Parathyroid adenoma (tissue), 2 donors: Measurements from ENCODE around the gene DDX10.

ENCODE experiments used
- H2AFZ ChIP-seq: fragments of 300-600 bp; sonication (generic); one replicate; pipeline ENCODE4 v1.7.0; 2017; ENCODE audit warnings: antibody characterized with exemption, mild to moderate bottlenecking
- H3K27ac ChIP-seq: fragments of 300-600 bp; sonication (generic); one replicate; pipeline ENCODE4 v1.7.0; 2017
- H3K27me3 ChIP-seq: fragments of 300-600 bp; sonication (generic); one replicate; pipeline ENCODE4 v1.7.0; 2017; ENCODE audit warnings: low read length; ENCODE audit not compliant: control insufficient read depth, insufficient read depth
- H3K36me3 ChIP-seq: fragments of 300-600 bp; sonication (generic); one replicate; pipeline ENCODE4 v1.7.0; 2017; ENCODE audit warnings: low read length; ENCODE audit not compliant: control insufficient read depth, insufficient read depth
- H3K4me1 ChIP-seq: fragments of 300-600 bp; sonication (generic); one replicate; pipeline ENCODE4 v1.7.0; 2017; ENCODE audit warnings: control low read depth
- H3K4me2 ChIP-seq: fragments of 300-600 bp; sonication (generic); one replicate; pipeline ENCODE4 v1.7.0; 2017; ENCODE audit warnings: low read length
- H3K4me3 ChIP-seq: fragments of 300-600 bp; sonication (generic); one replicate; pipeline ENCODE4 v1.7.0; 2017; ENCODE audit warnings: low read depth, low read length
- H3K79me2 ChIP-seq: fragments of 300-600 bp; sonication (generic); one replicate; pipeline ENCODE4 v1.7.0; 2017; ENCODE audit warnings: control low read depth
- H3K9ac ChIP-seq: fragments of 300-600 bp; sonication (generic); one replicate; pipeline ENCODE4 v1.7.0; 2017; ENCODE audit warnings: mild to moderate bottlenecking
- H3K9me3 ChIP-seq: fragments of 300-600 bp; sonication (generic); one replicate; pipeline ENCODE4 v1.7.0; 2017; ENCODE audit warnings: low read length; ENCODE audit not compliant: control insufficient read depth
- TF ChIP-seq, protein P1 (sequence below): fragments of 300-600 bp; sonication (generic); IDR thresholded peaks from one replicate; pipeline ENCODE4 v1.7.0; 2017; ENCODE audit warnings: antibody characterized with exemption, mild to moderate bottlenecking
- donor health status: primary hyperparathyroidism.

The DDX10 gene

DNA sequence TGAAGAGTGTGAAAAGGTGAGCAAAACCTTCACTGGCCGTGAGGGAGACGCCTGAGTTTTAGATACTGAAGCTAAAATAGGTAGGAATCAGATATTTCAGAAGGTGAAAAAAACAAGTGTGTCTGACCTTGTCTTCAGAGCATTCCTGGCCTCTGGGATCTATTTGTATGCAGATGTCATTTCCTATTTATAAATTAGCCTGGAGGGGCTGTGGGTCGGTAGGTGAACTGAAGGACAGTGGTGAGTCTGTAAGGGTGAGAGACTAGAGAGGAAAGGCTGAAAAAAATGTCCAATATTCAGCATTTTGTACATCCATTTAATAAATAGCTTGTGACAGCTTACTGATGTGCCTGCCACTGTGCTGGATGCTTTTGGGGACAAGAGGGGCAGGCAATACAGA lies 302.1 kb downstream of the DDX10 start:
- no peaks in the 10 kb centered on the region for H3K4me1 ChIP-seq
- no peak overlapping the region for H3K9ac ChIP-seq
- H3K36me3 ChIP-seq = no peaks in the 10 kb centered on the region
- no peak overlapping the region for H3K4me3 ChIP-seq
- TF ChIP-seq, protein P1, sequence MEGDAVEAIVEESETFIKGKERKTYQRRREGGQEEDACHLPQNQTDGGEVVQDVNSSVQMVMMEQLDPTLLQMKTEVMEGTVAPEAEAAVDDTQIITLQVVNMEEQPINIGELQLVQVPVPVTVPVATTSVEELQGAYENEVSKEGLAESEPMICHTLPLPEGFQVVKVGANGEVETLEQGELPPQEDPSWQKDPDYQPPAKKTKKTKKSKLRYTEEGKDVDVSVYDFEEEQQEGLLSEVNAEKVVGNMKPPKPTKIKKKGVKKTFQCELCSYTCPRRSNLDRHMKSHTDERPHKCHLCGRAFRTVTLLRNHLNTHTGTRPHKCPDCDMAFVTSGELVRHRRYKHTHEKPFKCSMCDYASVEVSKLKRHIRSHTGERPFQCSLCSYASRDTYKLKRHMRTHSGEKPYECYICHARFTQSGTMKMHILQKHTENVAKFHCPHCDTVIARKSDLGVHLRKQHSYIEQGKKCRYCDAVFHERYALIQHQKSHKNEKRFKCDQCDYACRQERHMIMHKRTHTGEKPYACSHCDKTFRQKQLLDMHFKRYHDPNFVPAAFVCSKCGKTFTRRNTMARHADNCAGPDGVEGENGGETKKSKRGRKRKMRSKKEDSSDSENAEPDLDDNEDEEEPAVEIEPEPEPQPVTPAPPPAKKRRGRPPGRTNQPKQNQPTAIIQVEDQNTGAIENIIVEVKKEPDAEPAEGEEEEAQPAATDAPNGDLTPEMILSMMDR = no peak
- H3K4me2 ChIP-seq = no peak overlapping the region
- H3K27me3 ChIP-seq = no peaks in the 10 kb centered on the region
- no peaks in the 10 kb centered on the region for H3K9me3 ChIP-seq
- H3K79me2 ChIP-seq = no peaks in the 10 kb centered on the region
- H2AFZ ChIP-seq = no peak overlapping the region
- H3K27ac ChIP-seq = no peak overlapping the region

DNA sequence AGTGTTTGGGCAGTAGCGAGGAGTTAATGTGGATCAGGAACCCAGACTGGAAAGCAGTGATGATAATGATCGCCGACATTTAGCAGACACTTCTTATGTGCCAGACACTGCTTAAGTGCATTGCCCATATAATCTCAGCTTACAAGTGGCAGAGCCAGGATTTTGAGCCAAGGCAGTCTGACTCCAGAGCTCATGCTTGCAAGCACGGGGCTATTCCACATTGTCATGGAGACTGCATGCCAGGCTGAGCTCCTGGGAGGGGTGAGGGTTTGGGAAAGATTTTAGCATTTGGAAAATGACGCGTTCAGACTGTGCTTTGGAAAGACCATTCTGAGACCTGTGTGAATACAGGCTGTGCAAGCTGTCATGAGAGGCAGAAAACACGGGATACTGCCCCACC lies 302.7 kb downstream of the DDX10 start:
- H3K9me3 ChIP-seq = no peaks in the 10 kb centered on the region
- H3K9ac ChIP-seq = no peak overlapping the region

DNA sequence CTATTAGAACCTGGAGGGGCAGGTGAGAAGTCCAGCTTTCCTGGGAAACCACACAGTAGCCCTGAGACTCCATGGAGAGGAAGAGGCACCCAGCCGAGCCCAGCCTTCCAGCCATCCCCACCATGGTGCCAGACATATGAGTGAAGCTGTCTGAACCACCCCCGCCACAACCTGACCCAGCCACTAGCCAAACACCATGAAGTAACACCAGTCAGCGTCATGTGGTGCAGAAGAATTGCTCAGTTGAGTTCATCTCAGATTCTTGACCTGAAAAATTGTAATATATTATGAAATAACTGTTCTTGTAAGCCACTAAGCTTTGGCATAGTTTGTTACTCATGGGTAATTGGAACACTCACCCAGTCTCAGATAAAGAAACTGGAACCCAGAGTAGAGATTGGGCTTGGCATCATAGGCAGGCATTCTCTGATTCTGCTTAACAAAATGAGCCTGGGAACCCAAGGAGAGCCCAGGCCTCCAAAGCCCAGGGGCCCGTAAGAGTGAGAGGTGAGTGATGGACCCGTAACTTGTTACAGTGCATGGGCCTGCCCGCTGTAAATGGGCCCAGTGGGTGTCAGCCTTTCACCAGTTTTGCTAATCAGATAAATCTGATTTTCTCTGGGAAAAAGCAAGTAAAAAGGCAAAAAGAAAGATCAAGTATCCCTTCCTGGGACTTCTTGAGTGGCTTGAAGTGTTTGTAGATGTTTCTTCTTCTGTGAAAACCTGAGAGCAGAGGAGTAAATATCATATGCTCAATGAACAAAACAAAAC lies 305.5 kb downstream of the DDX10 start:
- no peak overlapping the region for H3K27ac ChIP-seq

More for the DNA sequence above, 302.7 kb downstream of the DDX10 start:
- TF ChIP-seq, protein P1 = no peak
- no peaks in the 10 kb centered on the region for H3K4me1 ChIP-seq
- no peak overlapping the region for H3K4me2 ChIP-seq
- no peak overlapping the region for H3K4me3 ChIP-seq
- H2AFZ ChIP-seq = no peak overlapping the region
- H3K79me2 ChIP-seq = no peaks in the 10 kb centered on the region
- H3K27ac ChIP-seq = no peak overlapping the region
- H3K36me3 ChIP-seq = no peaks in the 10 kb centered on the region
- no peaks in the 10 kb centered on the region for H3K27me3 ChIP-seq

DNA sequence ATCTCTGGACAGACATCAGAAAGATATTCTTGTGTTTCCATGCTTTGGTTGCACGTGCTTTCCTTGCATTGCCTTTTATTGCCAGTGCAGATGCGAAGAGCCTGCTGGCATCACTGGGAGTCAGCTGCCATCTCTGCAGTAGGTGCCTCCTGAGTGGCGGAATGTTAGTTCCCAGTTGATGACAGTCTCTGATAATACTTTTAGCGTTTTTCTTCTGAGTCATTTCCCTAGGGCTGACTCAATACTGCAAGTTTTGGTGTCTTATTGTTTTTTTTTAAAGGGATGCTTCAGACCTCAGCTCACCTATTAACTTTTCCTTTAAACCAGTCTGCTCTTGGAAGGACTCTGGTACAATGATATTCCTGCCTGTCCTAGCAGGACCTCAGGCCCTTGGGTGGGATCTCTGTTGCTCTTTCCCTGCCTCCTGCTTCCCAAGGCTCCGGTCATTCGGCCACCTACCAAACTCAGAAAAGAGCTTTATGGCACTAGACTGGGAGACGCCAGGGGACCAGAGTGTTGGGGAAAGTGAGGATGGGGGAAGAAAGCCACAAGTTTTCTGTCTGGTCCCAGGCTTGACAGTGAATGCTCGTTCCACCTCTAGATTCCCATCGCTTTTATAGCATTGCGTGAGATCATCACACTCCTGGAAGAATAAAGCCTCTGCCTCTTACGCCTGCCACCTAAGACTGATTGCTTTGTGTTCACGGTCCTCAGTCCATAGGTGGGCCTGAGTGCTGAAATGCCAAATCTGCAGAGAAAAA lies 308.7 kb downstream of the DDX10 start:
- no peak overlapping the region for H2AFZ ChIP-seq
- H3K79me2 ChIP-seq = no peaks in the 10 kb centered on the region
- no peak overlapping the region for H3K27ac ChIP-seq
- TF ChIP-seq, protein P1 = no peak
- H3K9me3 ChIP-seq = no peaks in the 10 kb centered on the region
- H3K36me3 ChIP-seq = no peaks in the 10 kb centered on the region
- no peaks in the 10 kb centered on the region for H3K4me1 ChIP-seq
- H3K27me3 ChIP-seq = no peaks in the 10 kb centered on the region
- no peak overlapping the region for H3K4me3 ChIP-seq
- no peak overlapping the region for H3K4me2 ChIP-seq
- no peak overlapping the region for H3K9ac ChIP-seq

More for the DNA sequence above, 305.5 kb downstream of the DDX10 start:
- H3K79me2 ChIP-seq = no peaks in the 10 kb centered on the region
- H3K4me3 ChIP-seq = no peak overlapping the region
- no peak overlapping the region for H2AFZ ChIP-seq
- H3K4me1 ChIP-seq = no peaks in the 10 kb centered on the region
- H3K9ac ChIP-seq = no peak overlapping the region
- TF ChIP-seq, protein P1 = no peak
- no peak overlapping the region for H3K4me2 ChIP-seq
- H3K36me3 ChIP-seq = no peaks in the 10 kb centered on the region
- H3K27me3 ChIP-seq = no peaks in the 10 kb centered on the region
- H3K9me3 ChIP-seq = no peaks in the 10 kb centered on the region
